ENCODE results near the gene OR4C5.
"Not testable (repeated sequence)": the region's sequence is repeated elsewhere in the genome, so short reads cannot be mapped to it uniquely, and the experiment has no call there.

The OR4C5 gene

GRCh38 chr11:48366365-48366764 is at the start of gene OR4C5:
TSS of gene OR4C5 (minus strand) at chr11:48366465. CDS start at chr11:48366465, 0 bp downstream.
- DNase-seq (ENCODE audit: extremely low read depth in 1 of 2, low read depth in 1 of 2), result no peak

- no peak for DNase-seq (ENCODE audit: extremely low read depth in 1 of 2, low read depth in 1 of 2)
These were observed 18.4 kb upstream of the OR4C5 start for GRCh38 chr11:48384670-48385069.

GRCh38 chr11:48384151-48384550 is 17.9 kb upstream of the OR4C5 start:
- DNase-seq (ENCODE audit: extremely low read depth in 1 of 2, low read depth in 1 of 2), result not testable (repeated sequence)

DNA sequence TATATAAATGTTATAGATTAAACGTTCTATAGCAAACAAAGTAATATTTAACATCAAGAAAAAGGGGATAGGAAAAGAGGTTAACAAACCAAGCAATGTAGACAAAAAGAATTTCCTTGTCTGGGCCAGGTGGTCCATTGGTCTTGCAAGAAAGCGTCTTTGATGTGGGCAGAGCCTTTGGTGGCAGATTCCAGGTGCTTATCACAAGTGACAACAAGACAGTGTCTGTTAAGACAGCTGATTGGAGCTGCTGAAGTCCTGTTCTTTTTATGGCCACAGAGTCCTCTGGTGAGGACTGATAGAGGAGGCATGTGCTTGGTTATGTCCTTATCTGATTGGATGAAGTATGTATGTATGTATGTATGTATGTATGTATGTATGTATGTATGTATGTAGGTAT is 5.0 kb downstream of the OR4C5 start:
- DNase-seq (ENCODE audit: extremely low read depth in 1 of 2, low read depth in 1 of 2), result not testable (repeated sequence)

DNA sequence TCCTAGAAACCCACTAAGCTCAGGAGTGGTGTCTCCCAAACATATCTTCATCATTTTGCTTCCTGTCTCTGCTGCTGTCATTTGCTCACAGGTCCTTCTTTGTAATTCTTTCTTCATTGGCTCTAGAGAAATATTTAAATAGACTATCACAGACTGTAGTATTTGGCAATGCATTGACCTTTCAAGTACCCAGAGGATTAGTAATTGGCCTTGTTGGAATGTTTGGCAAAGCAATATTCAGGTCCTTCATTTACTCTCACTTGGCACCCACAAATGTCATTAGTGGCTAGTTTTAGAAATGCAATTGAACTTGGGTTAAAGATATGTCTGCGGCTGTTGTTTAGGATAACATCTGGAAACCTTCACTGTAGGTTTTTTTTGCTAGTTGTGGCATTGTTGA is 11.6 kb downstream of the OR4C5 start:
- DNase-seq (ENCODE audit: extremely low read depth in 1 of 2, low read depth in 1 of 2), result no peak

GRCh38 chr11:48354013-48354412 is 12.3 kb downstream of the OR4C5 start:
- no peak for DNase-seq (ENCODE audit: extremely low read depth in 1 of 2, low read depth in 1 of 2)

DNA sequence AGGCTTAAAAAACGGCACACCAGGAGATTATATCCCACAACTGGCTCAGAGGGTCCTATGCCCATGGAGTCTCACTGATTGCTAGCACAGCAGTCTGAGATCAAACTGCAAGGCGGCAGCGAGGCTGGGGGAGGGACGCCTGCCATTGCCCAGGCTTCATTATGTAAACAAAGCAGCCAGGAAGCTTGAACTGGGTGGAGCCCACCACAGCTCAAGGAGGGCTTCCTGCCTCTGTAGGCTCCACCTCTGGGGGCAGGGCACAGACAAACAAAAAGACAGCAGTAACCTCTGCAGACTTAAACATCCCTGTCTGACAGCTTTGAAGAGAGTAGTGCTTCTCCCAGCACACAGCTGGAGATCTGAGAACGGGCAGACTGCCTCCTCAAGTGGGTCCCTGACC is 20.0 kb downstream of the OR4C5 start:
- DNase-seq (ENCODE audit: extremely low read depth in 1 of 2, low read depth in 1 of 2), result not testable (repeated sequence)

DNA sequence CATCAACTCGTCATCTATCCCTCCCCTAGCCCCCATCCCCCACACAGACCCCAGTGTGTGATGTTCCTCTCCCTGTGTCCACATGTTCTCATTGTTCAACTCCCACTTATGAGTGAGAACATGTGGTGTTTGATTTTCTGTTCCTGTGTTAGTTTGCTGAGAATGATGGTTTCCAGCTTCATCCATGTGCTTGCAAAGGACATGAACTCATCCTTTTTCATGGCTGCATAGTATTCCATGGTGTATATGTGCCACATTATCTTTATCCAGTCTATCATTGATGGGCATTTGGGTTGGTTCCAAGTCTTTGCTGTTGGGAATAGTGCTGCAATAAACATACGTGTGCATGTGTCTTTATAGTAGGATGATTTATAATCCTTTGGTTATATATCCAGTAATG is 23.8 kb downstream of the OR4C5 start:
- not testable (repeated sequence) for DNase-seq (ENCODE audit: extremely low read depth in 1 of 2, low read depth in 1 of 2)

DNA sequence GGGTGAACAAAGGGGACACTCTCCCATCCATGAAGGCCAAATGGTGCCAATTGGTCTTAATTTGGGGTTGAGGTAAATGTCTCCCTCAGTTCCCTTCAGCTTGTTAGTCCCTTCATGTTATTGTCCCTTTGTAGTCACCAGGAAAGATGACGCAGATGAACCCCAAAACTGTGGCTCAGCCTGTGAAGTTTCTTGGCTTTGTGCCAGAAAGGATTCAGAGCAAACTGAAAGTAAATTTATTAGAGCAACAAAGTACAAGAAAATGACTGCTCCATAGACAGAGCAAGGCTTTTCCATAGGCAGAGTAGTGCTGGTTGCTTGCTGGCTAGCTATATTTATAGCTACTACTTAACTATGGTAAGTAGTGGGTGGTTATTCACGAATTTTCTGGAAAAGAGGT is 24.8 kb downstream of the OR4C5 start:
- no peak for DNase-seq (ENCODE audit: extremely low read depth in 1 of 2, low read depth in 1 of 2)

GRCh38 chr11:48324620-48325019 is 41.6 kb downstream of the OR4C5 start, which contains the start of gene OR4C3:
TSS of gene OR4C3 (plus strand) at chr11:48324920. CDS start at chr11:48325022, 102 bp downstream.
- not testable (repeated sequence) for DNase-seq (ENCODE audit: extremely low read depth in 1 of 2, low read depth in 1 of 2)

DNA sequence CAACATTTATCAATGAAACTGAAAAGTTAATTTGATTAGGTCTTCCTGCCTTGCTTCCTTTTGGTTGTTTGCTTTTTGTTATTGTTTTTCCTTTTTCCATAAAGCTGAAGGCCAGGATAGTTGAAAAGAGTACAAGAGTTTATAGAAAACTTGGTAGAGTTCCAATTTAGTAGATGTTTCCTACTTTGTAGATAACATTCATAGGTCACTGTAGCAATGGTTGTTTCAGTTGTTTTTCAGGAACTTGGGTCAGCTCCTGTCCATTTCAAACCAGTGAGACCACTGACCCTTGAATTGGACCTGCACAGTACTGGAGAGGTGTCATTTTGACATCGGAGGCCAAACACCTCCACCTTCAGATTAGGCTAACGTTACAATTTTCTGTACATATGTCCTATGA is 46.5 kb downstream of the OR4C5 start:
- not testable (repeated sequence) for DNase-seq (ENCODE audit: extremely low read depth in 1 of 2, low read depth in 1 of 2)

Measured in stimulated activated CD8-positive, alpha-beta memory T cell treated with anti-CD3 and anti-CD28 coated beads, Interleukin-7, amount 100 ng/mL, for 48 hours (primary cell).